ENCODE data around the gene GZMM.

The GZMM gene

GRCh38 chr19:535017-535835 is 8.6 kb upstream of the GZMM start:
- no peak for DNase-seq (ENCODE audit: low spot score)

GRCh38 chr19:536031-536880 is 7.6 kb upstream of the GZMM start:
- DNase-seq (ENCODE audit: low spot score): no peak

DNA sequence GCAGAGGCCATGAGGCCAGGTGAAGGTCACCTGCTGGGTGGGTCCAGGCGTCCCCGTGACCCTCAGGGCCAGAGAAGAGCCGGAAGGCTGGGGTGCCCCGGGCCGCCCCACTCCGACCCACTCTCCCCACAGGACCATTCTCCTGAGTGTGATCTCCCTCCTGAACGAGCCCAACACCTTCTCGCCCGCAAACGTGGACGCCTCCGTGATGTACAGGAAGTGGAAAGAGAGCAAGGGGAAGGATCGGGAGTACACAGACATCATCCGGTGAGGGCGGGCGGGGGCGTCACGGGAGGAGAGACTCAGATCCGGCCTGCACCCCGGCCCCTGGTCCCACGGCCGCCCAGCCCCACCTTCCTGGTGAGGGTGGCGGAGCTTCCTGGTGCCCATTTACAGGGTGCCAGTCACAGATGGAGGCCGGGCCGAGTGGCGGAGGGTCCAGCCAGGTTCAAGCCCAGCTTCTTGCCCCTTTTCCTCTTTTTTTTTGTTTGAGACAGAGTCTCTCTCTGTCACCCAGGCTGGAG is 6.9 kb upstream of the GZMM start:
- no peak for DNase-seq (ENCODE audit: low spot score)

GRCh38 chr19:538641-539428 is 5.0 kb upstream of the GZMM start:
- no peak for DNase-seq (ENCODE audit: low spot score)

DNA sequence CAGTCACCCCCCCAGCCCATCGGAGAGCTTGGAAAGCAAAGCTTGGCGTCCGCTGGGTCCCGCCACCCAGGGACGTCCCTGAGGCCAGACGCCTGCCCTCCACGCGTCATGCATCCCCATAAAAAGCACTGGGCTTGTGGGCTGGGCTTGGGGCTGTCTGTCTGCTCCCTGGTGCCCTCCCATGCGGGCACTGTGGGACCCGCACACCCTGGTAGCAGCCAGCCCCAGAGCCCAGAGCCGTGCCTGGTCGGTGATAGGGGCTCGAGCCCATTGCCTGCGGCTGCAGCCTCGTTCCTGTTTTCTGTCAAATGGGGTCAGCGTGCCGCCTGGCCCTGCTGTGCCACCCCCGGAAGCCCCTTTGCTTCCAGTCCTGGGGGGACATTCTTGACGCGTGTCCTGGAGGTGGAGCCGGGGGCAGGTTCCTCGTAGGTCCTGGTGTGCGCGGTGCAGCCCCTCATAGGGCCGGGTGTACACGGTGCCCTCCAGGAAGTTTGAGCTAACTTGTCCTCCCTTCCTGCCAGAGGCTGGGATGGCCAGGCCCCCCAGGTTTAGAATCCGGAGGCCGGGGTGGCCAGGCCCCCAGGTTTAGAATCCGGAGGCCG is 4.3 kb upstream of the GZMM start:
- no peak for DNase-seq (ENCODE audit: low spot score)

DNA sequence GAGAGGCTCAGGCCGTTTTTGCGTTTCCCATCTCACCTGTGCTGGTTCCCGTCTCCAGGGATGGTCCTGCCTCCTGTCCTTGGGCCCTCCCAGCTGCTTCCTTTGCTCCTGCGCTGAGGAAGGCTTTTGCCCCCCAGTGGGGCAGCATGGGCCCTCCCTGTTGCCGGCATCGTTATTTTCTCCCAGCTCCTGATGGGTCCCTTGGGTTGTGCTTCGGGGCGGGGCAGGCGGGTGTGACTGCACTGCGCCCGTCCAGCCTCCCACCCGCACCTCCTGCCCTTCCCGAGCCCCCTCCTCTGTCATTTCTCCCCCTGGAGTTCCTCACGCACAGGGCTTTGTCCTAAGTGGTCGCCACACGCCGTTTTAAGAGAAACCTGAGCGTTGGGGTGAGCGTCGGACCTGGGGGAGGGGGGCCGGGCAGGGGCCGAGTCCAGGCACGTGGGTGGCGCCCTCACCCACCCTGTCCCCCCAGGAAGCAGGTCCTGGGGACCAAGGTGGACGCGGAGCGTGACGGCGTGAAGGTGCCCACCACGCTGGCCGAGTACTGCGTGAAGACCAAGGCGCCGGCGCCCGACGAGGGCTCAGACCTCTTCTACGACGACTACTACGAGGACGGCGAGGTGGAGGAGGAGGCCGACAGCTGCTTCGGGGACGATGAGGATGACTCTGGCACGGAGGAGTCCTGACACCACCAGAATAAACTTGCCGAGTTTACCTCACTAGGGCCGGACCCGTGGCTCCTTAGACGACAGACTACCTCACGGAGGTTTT is 2.8 kb upstream of the GZMM start:
- DNase-seq (ENCODE audit: low spot score): no peak

GRCh38 chr19:541699-542098 is 2.2 kb upstream of the GZMM start:
- no peak for DNase-seq (ENCODE audit: low spot score)

- no peak for DNase-seq (ENCODE audit: low spot score)
Observed at GRCh38 chr19:542173-542866, 1.5 kb upstream of the GZMM start.

DNA sequence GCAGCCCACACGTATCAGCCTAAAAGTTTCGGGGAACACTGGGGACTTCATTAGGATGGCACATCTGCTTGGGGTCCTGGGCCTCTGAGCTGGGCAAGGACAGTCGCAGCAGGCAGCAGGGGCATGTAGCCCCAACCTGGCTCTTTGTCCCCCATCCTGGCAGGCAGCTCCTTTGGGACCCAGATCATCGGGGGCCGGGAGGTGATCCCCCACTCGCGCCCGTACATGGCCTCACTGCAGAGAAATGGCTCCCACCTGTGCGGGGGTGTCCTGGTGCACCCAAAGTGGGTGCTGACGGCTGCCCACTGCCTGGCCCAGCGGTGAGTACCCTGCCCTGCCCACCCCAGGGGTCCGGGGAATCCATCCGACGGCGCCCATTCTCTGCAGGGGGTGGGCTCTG is 3.3 kb downstream of the GZMM start:
- no peak for DNase-seq (ENCODE audit: low spot score)

DNA sequence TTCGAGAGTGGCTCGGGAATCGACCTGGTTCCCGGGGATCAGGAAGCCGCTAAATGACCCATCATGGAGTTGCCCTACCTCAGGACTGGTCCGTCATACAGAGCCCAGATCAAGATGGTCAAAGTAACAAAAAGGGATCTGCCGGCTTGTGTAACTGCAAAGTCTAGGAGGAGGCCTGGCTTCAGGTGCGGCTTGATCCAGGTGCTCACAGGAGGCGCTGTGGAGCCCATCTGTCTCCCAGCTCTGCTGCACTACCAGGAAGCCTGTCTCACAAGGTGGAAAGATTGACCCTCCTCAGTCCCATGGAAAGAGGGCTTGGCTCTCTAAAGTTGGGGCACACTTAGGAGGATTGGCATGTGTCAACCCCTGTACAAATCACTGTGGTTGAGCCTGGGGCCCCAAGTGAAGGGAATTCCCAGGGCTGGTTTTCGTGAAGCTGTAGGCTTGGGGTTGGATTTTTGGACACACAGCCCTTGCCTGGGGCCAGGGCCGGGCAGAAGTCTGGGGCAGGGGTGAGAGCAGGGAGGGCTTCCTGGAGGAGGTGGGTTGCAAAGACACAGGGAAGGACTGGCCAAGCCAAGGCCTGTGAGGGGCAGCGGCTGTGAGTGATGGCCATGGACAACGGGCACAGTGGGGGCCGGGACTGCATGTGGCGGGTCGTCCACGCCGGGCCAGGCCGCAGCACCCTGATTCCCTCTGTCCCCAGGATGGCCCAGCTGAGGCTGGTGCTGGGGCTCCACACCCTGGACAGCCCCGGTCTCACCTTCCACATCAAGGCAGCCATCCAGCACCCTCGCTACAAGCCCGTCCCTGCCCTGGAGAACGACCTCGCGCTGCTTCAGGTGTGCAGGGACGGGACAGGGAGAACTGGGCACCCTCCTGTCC is 4.2 kb downstream of the GZMM start:
- DNase-seq (ENCODE audit: low spot score): no peak

GRCh38 chr19:548886-549830 is 5.3 kb downstream of the GZMM start:
- DNase-seq (ENCODE audit: low spot score): no peak

GRCh38 chr19:554817-555216 is 11.0 kb downstream of the GZMM start:
- DNase-seq (ENCODE audit: low spot score): no peak

DNA sequence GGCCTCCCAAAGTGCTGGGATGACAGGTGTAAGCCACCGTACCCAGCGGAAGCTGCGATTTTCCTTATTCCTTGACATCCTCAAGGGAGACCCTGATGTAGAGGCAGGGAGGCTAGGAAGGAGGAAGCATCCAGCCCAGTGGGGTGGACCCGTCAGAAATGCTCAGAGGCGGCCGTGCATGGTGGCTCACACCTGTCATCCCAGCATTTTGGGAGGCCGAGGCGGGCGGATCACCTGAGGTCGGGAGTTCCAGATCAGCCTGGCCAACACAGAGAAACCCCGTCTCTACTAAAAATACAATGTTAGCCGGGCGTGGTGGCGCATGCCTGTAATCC is 11.6 kb downstream of the GZMM start:
- no peak for DNase-seq (ENCODE audit: low spot score)

GRCh38 chr19:556611-557382 is 12.9 kb downstream of the GZMM start:
- no peak for DNase-seq (ENCODE audit: low spot score)

DNA sequence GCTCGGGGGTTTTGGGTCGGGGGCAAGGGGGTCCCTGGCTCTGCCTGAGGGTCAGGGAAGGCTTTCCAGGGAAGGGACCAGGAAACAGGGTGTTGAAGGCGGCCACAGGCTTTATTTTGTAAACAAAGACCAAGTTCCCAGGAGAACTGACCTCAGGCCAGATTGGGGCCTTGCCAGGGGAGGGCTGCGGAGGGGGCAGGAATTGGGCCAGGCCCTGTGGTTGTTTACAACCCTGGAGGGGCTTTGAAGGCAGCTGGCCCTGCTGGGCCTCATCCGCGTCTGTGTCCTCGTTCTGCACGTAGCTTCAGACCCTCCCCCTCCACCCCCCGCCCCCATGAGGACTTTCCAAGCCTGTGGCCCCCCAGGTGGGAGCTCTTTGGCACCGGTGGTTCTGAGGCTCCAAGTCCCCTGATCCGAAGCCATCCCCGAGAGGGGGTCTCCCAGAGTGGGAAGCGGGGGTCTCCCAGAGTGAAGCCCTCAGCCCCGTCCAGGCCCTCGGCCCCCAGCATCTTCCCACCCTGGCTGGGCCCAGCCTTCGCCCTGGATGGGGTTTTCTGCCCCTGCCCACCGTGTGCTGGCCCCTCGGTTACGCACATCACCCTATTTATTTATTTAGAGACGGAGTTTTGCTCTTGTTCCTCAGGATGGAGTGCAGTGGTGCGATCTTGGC is 15.1 kb downstream of the GZMM start:
- DNase-seq (ENCODE audit: low spot score): no peak

DNA sequence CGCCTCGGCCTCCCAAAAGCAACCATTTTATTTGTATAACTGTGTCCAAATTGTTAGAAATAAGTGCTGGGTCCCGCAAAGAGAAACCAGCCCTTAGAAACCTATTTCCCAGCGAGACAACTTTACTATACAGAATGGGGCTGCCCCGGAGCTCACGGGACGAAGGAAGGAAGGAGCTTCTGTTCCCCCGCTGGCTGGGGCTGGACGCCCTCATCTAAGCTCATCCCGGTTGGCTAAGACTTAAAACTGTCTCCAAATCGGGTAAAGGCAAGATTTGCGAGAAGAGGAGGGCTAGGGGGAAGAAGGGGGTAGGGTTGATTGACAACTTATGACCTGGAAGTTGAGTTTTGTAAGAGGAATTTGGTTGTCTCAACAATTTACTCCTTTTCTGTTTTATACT is 16.3 kb downstream of the GZMM start:
- no peak for DNase-seq (ENCODE audit: low spot score)

DNA sequence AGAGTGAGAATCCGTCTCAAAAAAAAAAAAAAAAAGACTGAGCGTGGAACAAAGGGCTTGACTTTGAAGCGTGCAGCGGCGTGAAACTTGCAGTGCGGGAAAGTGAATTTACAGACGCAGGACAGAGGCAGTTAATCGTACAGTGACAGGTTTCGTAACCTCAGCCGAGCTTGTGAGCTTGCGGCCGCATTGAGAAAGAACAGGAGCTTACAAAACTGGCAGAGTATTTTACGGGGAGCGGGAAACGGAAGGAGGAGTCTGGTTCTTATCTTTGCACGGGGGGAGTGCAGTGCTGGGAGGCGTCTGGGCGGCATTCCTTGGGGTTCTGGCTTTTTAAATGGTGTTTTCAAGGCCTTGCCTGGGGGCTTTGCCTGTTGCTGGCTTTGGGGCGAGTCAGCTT is 22.6 kb downstream of the GZMM start:
- no peak for DNase-seq (ENCODE audit: low spot score)

All from hematopoietic multipotent progenitor cell treated with erythropoietin and hydrocortisone succinate and interleukin-3 and kit ligand, for 15 days (in vitro differentiated cells).